ENCODE data around the gene NOS1AP. TPM values are rescaled to one million over a fixed set of nuclear protein-coding genes. Genes with fewer than 3 reads are reported as not detected.

NOS1AP gene
- total and polyA plus RNA-seq, 3 experiments from 2014 or later: 0.07 TPM; not detected in 2

- CTCF ChIA-PET: no interaction called here
Measured at GRCh38 chr1:162113419-162113818, 43.9 kb downstream of the NOS1AP start.

GRCh38 chr1:162117039-162117774 is 47.7 kb downstream of the NOS1AP start:
- ChIA-PET CTCF (no interaction called here), POLR2A (no interaction called here)
- no peaks in the 10 kb centered on the region for H3K27me3 ChIP-seq (ENCODE audit: insufficient read depth, low read length, poor library complexity, severe bottlenecking)
- H3K9me3 Mint-ChIP-seq: no peaks in the 10 kb centered on the region
- DNase-seq: no peak
- peaks cover 2 to 9% (median 8%) of the 10 kb centered on the region in 3 donors for H3K4me1 Mint-ChIP-seq
- peaks cover 11 to 38% of the 10 kb centered on the region in 2 donors for H3K27me3 Mint-ChIP-seq
- H3K4me1 ChIP-seq (ENCODE audit: insufficient read depth, low read length): no peaks in the 10 kb centered on the region
- H3K9me3 ChIP-seq (ENCODE audit: low read length): no peaks in the 10 kb centered on the region
- no peak overlapping the region for H3K27ac Mint-ChIP-seq
- H3K27ac ChIP-seq (ENCODE audit: low read depth, low read length): no peak overlapping the region
- H3K36me3 ChIP-seq (ENCODE audit: insufficient read depth, low read length): no peaks in the 10 kb centered on the region
- no peak overlapping the region for H3K4me3 ChIP-seq (ENCODE audit: low read length)
- H3K36me3 Mint-ChIP-seq: no peaks in the 10 kb centered on the region
- H3K4me3 Mint-ChIP-seq: no peak overlapping the region

More at GRCh38 chr1:162113419-162113818, 43.9 kb downstream of the NOS1AP start:
- H3K9me3 ChIP-seq (ENCODE audit: low read length): no peaks in the 10 kb centered on the region
- DNase-seq: no peak
- POLR2A ChIA-PET: no interaction called here
- Mint-ChIP-seq H3K4me1 (peaks cover 2 to 9% (median 8%) of the 10 kb centered on the region in 3 donors), H3K4me3 (peak overlapping the region in 2 of 7 donors; percentile 30 to 75), H3K36me3 (no peaks in the 10 kb centered on the region), H3K27ac (no peak overlapping the region), H3K9me3 (peaks cover 0 to 10% (median 0%) of the 10 kb centered on the region in 5 donors), H3K27me3 (peaks cover 14 to 46% of the 10 kb centered on the region in 2 donors)
- H3K36me3 ChIP-seq (ENCODE audit: insufficient read depth, low read length): no peaks in the 10 kb centered on the region
- no peak overlapping the region for H3K27ac ChIP-seq (ENCODE audit: low read depth, low read length)
- H3K4me1 ChIP-seq (ENCODE audit: insufficient read depth, low read length): no peaks in the 10 kb centered on the region
- no peaks in the 10 kb centered on the region for H3K27me3 ChIP-seq (ENCODE audit: insufficient read depth, low read length, poor library complexity, severe bottlenecking)
- H3K4me3 ChIP-seq (ENCODE audit: low read length): no peak overlapping the region

GRCh38 chr1:162118063-162118462 is 48.6 kb downstream of the NOS1AP start:
- no peaks in the 10 kb centered on the region for H3K9me3 ChIP-seq (ENCODE audit: low read length)
- peaks cover 9 to 30% of the 10 kb centered on the region in 2 donors for H3K27me3 Mint-ChIP-seq
- no peak overlapping the region for H3K27ac ChIP-seq (ENCODE audit: low read depth, low read length)
- peaks cover 2 to 9% (median 8%) of the 10 kb centered on the region in 3 donors for H3K4me1 Mint-ChIP-seq
- H3K4me3 Mint-ChIP-seq: no peak overlapping the region
- ChIA-PET CTCF (no interaction called here), POLR2A (no interaction called here)
- no peaks in the 10 kb centered on the region for H3K36me3 ChIP-seq (ENCODE audit: insufficient read depth, low read length)
- DNase-seq: no peak
- no peaks in the 10 kb centered on the region for H3K36me3 Mint-ChIP-seq
- no peak overlapping the region for H3K27ac Mint-ChIP-seq
- no peaks in the 10 kb centered on the region for H3K27me3 ChIP-seq (ENCODE audit: insufficient read depth, low read length, poor library complexity, severe bottlenecking)
- no peak overlapping the region for H3K4me3 ChIP-seq (ENCODE audit: low read length)
- no peaks in the 10 kb centered on the region for H3K9me3 Mint-ChIP-seq
- no peaks in the 10 kb centered on the region for H3K4me1 ChIP-seq (ENCODE audit: insufficient read depth, low read length)

- Histone ChIP-seq H3K27ac (ENCODE audit: low read depth, low read length) (no peak overlapping the region), H3K4me3 (ENCODE audit: low read length) (no peak overlapping the region), H3K4me1 (ENCODE audit: insufficient read depth, low read length) (no peaks in the 10 kb centered on the region), H3K27me3 (ENCODE audit: insufficient read depth, low read length, poor library complexity, severe bottlenecking) (peaks cover 5% of the 10 kb centered on the region), H3K36me3 (ENCODE audit: insufficient read depth, low read length) (no peaks in the 10 kb centered on the region), H3K9me3 (ENCODE audit: low read length) (no peaks in the 10 kb centered on the region)
- Mint-ChIP-seq H3K36me3 (no peaks in the 10 kb centered on the region), H3K4me1 (no peaks in the 10 kb centered on the region), H3K27ac (no peak overlapping the region), H3K4me3 (no peak overlapping the region), H3K9me3 (peaks cover 0 to 5% (median 0%) of the 10 kb centered on the region in 5 donors), H3K27me3 (peaks cover 6 to 63% of the 10 kb centered on the region in 2 donors)
- ChIA-PET CTCF (no interaction called here), POLR2A (no interaction called here)
- DNase-seq: no peak
Measured at GRCh38 chr1:162128693-162129356, 59.3 kb downstream of the NOS1AP start.

- peaks cover 0 to 5% (median 0%) of the 10 kb centered on the region in 5 donors for H3K9me3 Mint-ChIP-seq
- H3K4me3 Mint-ChIP-seq: no peak overlapping the region
- DNase-seq: no peak
- H3K27ac Mint-ChIP-seq: no peak overlapping the region
- H3K4me1 ChIP-seq (ENCODE audit: insufficient read depth, low read length): no peaks in the 10 kb centered on the region
- peaks cover 9 to 69% of the 10 kb centered on the region in 2 donors for H3K27me3 Mint-ChIP-seq
- no peaks in the 10 kb centered on the region for H3K36me3 Mint-ChIP-seq
- H3K27me3 ChIP-seq (ENCODE audit: insufficient read depth, low read length, poor library complexity, severe bottlenecking): peaks cover 5% of the 10 kb centered on the region
- no peaks in the 10 kb centered on the region for H3K36me3 ChIP-seq (ENCODE audit: insufficient read depth, low read length)
- ChIA-PET CTCF (no interaction called here), POLR2A (no interaction called here)
- H3K4me1 Mint-ChIP-seq: no peaks in the 10 kb centered on the region
- no peak overlapping the region for H3K27ac ChIP-seq (ENCODE audit: low read depth, low read length)
- H3K4me3 ChIP-seq (ENCODE audit: low read length): no peak overlapping the region
- H3K9me3 ChIP-seq (ENCODE audit: low read length): no peaks in the 10 kb centered on the region
Measured at GRCh38 chr1:162130308-162130707, 60.8 kb downstream of the NOS1AP start.

GRCh38 chr1:162131400-162132321 is 62.2 kb downstream of the NOS1AP start:
- ChIA-PET CTCF (interaction anchor here (0.8 kb wide), 1 partner anchor 11 kb away, joined by 3 read pairs; no protein-coding TSS in a partner anchor), POLR2A (no interaction called here)
- H3K27me3 ChIP-seq (ENCODE audit: insufficient read depth, low read length, poor library complexity, severe bottlenecking): peaks cover 5% of the 10 kb centered on the region
- no peaks in the 10 kb centered on the region for H3K4me1 ChIP-seq (ENCODE audit: insufficient read depth, low read length)
- H3K4me3 ChIP-seq (ENCODE audit: low read length): no peak overlapping the region
- no peaks in the 10 kb centered on the region for H3K36me3 ChIP-seq (ENCODE audit: insufficient read depth, low read length)
- Mint-ChIP-seq H3K36me3 (no peaks in the 10 kb centered on the region), H3K4me3 (no peak overlapping the region), H3K27me3 (peaks cover 9 to 71% of the 10 kb centered on the region in 2 donors), H3K27ac (no peak overlapping the region), H3K9me3 (peaks cover 0 to 4% (median 0%) of the 10 kb centered on the region in 5 donors), H3K4me1 (no peaks in the 10 kb centered on the region)
- no peak for DNase-seq
- no peaks in the 10 kb centered on the region for H3K9me3 ChIP-seq (ENCODE audit: low read length)
- no peak overlapping the region for H3K27ac ChIP-seq (ENCODE audit: low read depth, low read length)

GRCh38 chr1:162133566-162133965 is 64.1 kb downstream of the NOS1AP start:
- ChIA-PET POLR2A (no interaction called here), CTCF (no interaction called here)
- Mint-ChIP-seq H3K4me3 (no peak overlapping the region), H3K36me3 (no peaks in the 10 kb centered on the region), H3K27me3 (peaks cover 16 to 70% of the 10 kb centered on the region in 2 donors), H3K4me1 (peaks cover 0 to 2% (median 0%) of the 10 kb centered on the region in 3 donors), H3K9me3 (peaks cover 0 to 4% (median 0%) of the 10 kb centered on the region in 5 donors), H3K27ac (no peak overlapping the region)
- no peaks in the 10 kb centered on the region for H3K9me3 ChIP-seq (ENCODE audit: low read length)
- H3K4me1 ChIP-seq (ENCODE audit: insufficient read depth, low read length): no peaks in the 10 kb centered on the region
- no peaks in the 10 kb centered on the region for H3K36me3 ChIP-seq (ENCODE audit: insufficient read depth, low read length)
- H3K27ac ChIP-seq (ENCODE audit: low read depth, low read length): no peak overlapping the region
- no peak overlapping the region for H3K4me3 ChIP-seq (ENCODE audit: low read length)
- peaks cover 5% of the 10 kb centered on the region for H3K27me3 ChIP-seq (ENCODE audit: insufficient read depth, low read length, poor library complexity, severe bottlenecking)
- no peak for DNase-seq

Data from CD8-positive, alpha-beta memory T cell (primary cell).